IMR-90 (cell line): ENCODE measurements around the gene CEP72. TPM values are rescaled to one million over a fixed set of nuclear protein-coding genes. Genes with fewer than 3 reads are reported as not detected.

Experiments
- ATAC-seq: fragments of 200-7000 bp; cut with Tn5 transposase; 2 replicates; pipeline ENCODE4 v1.9.1; 2020; ENCODE audit warnings: low read depth, mild to moderate bottlenecking, moderate library complexity
- BruUV-seq: library from RNA; stranded (reverse); fragments of 400-500 nt; replicated peaks from 2 replicates; lab custom pipeline; 2021; lab: Mats Ljungman, UMichigan
- CTCF ChIA-PET: fragments of 300-600 bp; formaldehyde crosslinking; extraction: SDS; loops from one replicate; lab custom pipeline; 2021; ENCODE audit warnings: antibody characterized with exemption; lab: Yijun Ruan, JAX
- POLR2A ChIA-PET: fragments of 300-600 bp; sonication (Branson Sonifier 250); formaldehyde crosslinking; loops from one replicate; lab custom pipeline; 2022; ENCODE audit warnings: antibody characterized with exemption; ENCODE audit not compliant: unreplicated experiment; lab: Charles Lee
- DNase-seq: peaks from one replicate; pipeline ENCODE4 v3.0.0; 2013
- H2AFZ ChIP-seq: replicated peaks from 2 replicates; pipeline ENCODE3; 2013; ENCODE audit warnings: low read length, mild to moderate bottlenecking; ENCODE audit not compliant: poor library complexity
- H2AK5ac ChIP-seq: 2 replicates; pipeline ENCODE4 v1.6.1; 2013; ENCODE audit warnings: low read depth, low read length, inconsistent platforms
- H2AK9ac ChIP-seq: replicated peaks from 2 replicates; pipeline ENCODE3; 2013; ENCODE audit warnings: mild to moderate bottlenecking, low read depth, low read length, moderate library complexity; ENCODE audit not compliant: poor library complexity
- H2BK120ac ChIP-seq: 2 replicates; pipeline ENCODE4 v1.6.1; 2013; ENCODE audit warnings: low read depth, low read length, inconsistent platforms
- H2BK15ac ChIP-seq: 3 replicates; pipeline ENCODE4 v1.6.1; 2013; ENCODE audit warnings: low read depth, low read length, inconsistent platforms
- H2BK20ac ChIP-seq: 2 replicates; pipeline ENCODE4 v1.6.1; 2013; ENCODE audit warnings: low read depth, mild to moderate bottlenecking, inconsistent platforms, low read length, moderate library complexity
- H2BK5ac ChIP-seq: 2 replicates; pipeline ENCODE4 v1.6.1; 2013; ENCODE audit warnings: mild to moderate bottlenecking, low read depth, low read length, inconsistent platforms; ENCODE audit not compliant: poor library complexity, severe bottlenecking
- H3K14ac ChIP-seq: replicated peaks from 2 replicates; pipeline ENCODE4 v1.6.1; 2013; ENCODE audit warnings: low read depth, low read length, inconsistent platforms
- H3K18ac ChIP-seq: 2 replicates; pipeline ENCODE4 v1.6.1; 2013; ENCODE audit warnings: low read depth, low read length, control low read depth
- H3K23ac ChIP-seq: 2 replicates; pipeline ENCODE4 v1.6.1; 2013; ENCODE audit warnings: low read depth, low read length, inconsistent platforms
- H3K27ac ChIP-seq: 2 replicates; pipeline ENCODE4 v1.5.1; 2013; ENCODE audit warnings: mild to moderate bottlenecking, control low read depth, low read length; ENCODE audit not compliant: insufficient read depth
- H3K27me3 ChIP-seq: 2 replicates; pipeline ENCODE4 v1.6.1; 2013; ENCODE audit warnings: low read length; ENCODE audit not compliant: control insufficient read depth, insufficient read depth
- H3K36me3 ChIP-seq: 2 replicates; pipeline ENCODE4 v1.6.1; 2013; ENCODE audit warnings: low read length, mixed read lengths; ENCODE audit not compliant: control insufficient read depth, insufficient read depth
- H3K4ac ChIP-seq: 2 replicates; pipeline ENCODE4 v1.6.1; 2013; ENCODE audit warnings: low read depth, low read length, inconsistent platforms
- H3K4me1 ChIP-seq: 2 replicates; pipeline ENCODE4 v1.6.1; 2013; ENCODE audit warnings: low read length, mixed read lengths; ENCODE audit not compliant: control insufficient read depth, insufficient read depth
- H3K4me2 ChIP-seq: 2 replicates; pipeline ENCODE4 v1.6.1; 2013; ENCODE audit warnings: low read depth, mild to moderate bottlenecking, control low read depth, low read length, moderate library complexity
- H3K4me3 ChIP-seq: 2 replicates; pipeline ENCODE4 v1.5.1; 2013; ENCODE audit warnings: low read depth, mild to moderate bottlenecking, control low read depth, low read length, moderate library complexity; ENCODE audit not compliant: insufficient read depth
- H3K56ac ChIP-seq: 2 replicates; pipeline ENCODE4 v1.6.1; 2013; ENCODE audit warnings: low read length, inconsistent platforms; ENCODE audit not compliant: insufficient read depth; ENCODE audit errors: extremely low read depth
- H3K79me1 ChIP-seq, 2 experiments: 2 replicates each; pipeline ENCODE4 v1.6.1; 2013; ENCODE audit warnings: low read length in 2 of 2, inconsistent platforms in 1 of 2, low read depth in 1 of 2
- H3K9ac ChIP-seq: 2 replicates; pipeline ENCODE4 v1.6.1; 2013; ENCODE audit warnings: low read depth, low read length, control low read depth
- H3K9me1 ChIP-seq: 2 replicates; pipeline ENCODE4 v1.6.1; 2013; ENCODE audit warnings: low read length, inconsistent platforms; ENCODE audit not compliant: insufficient read depth
- H3K9me3 ChIP-seq: 2 replicates; pipeline ENCODE4 v1.6.1; 2013; ENCODE audit warnings: low read length; ENCODE audit not compliant: control insufficient read depth, insufficient read depth
- H4K20me1 ChIP-seq: 2 replicates; pipeline ENCODE4 v1.6.1; 2013; ENCODE audit warnings: low read length, inconsistent platforms; ENCODE audit not compliant: insufficient read depth
- H4K5ac ChIP-seq: 2 replicates; pipeline ENCODE4 v1.6.1; 2013; ENCODE audit warnings: mild to moderate bottlenecking, low read depth, low read length, control low read depth
- H4K8ac ChIP-seq, 2 experiments: 2 replicates each; pipeline ENCODE4 v1.6.1; 2013; ENCODE audit warnings: low read depth in 2 of 2, low read length in 2 of 2, control low read depth in 1 of 2, inconsistent platforms in 1 of 2
- H4K91ac ChIP-seq: 2 replicates; pipeline ENCODE4 v1.6.1; 2013; ENCODE audit warnings: low read depth, low read length, inconsistent platforms; ENCODE audit not compliant: insufficient read depth
- FOS ChIP-seq: fragments of 150-350 bp; IDR thresholded peaks from 2 replicates; pipeline ENCODE4 v1.6.1; 2016; ENCODE audit warnings: low read depth, low read length
- NFE2L2 ChIP-seq: fragments of 150-350 bp; IDR thresholded peaks from 2 replicates; pipeline ENCODE4 v1.6.1; 2016; ENCODE audit warnings: low read depth, mild to moderate bottlenecking, low read length
- POLR2A ChIP-seq: IDR thresholded peaks from 2 replicates; pipeline ENCODE4 v1.6.1; 2012; ENCODE audit warnings: mild to moderate bottlenecking, low read depth, low read length
- RFX5 ChIP-seq: IDR thresholded peaks from 2 replicates; pipeline ENCODE4 v1.8.0; 2012; ENCODE audit warnings: low read depth, mild to moderate bottlenecking, low read length, moderate library complexity
- WGBS, 2 experiments: methylation state at CpG; one replicate each; pipeline versions ENCODE4 v1.1.5 to v1.1.7; 2013; ENCODE audit warnings: missing lambda C conversion rate in 2 of 2; ENCODE audit not compliant: insufficient read length in 1 of 2; ENCODE audit errors: extremely low coverage in 2 of 2; 5-methylcytosine and 5-hydroxymethylcytosine counted together
- dilution Hi-C: fragments of 300-500 bp; cut with HindIII; formaldehyde crosslinking; loops from one replicate; pipeline ENCODE4 v1.14.3; 2018; ENCODE audit warnings: low sequenced_read_pairs; ENCODE audit not compliant: unreplicated experiment
- in situ Hi-C: fragments of 300-500 bp; cut with MboI; formaldehyde crosslinking; loops from 3 replicates; pipeline ENCODE4 v1.14.3; 2019; ENCODE audit warnings: low sequenced_read_pairs, inconsistent platforms, mixed read lengths
- intact Hi-C: fragments of 100-400 bp; cut with micrococcal nuclease; formaldehyde crosslinking; loops from 2 replicates; pipeline ENCODE4 v1.10.0; 2022
- polyA plus RNA-seq, 3 experiments: library from polyadenylated mRNA; depleted of rRNA; stranded (reverse); fragments of >200 nt; gene quantifications; 2 replicates each; pipeline ENCODE4 v1.2.3, GENCODE V29; 2012; ENCODE audit warnings: low replicate concordance in 1 of 3
- total RNA-seq: library from RNA; depleted of rRNA; stranded (reverse); fragments of >200 nt; gene quantifications from 2 replicates; pipeline ENCODE4 v1.2.3, GENCODE V29; 2012
- TF ChIP-seq, protein P1 (sequence below): conservative IDR thresholded peaks from 2 replicates; pipeline ENCODE4 v1.5.1; 2012; ENCODE audit warnings: mild to moderate bottlenecking, low read depth, low read length, improper control_type of control experiment

Gene CEP72
- total and polyA plus RNA-seq, 2 of the 4 experiments (the other 2 are of a cell fraction), result 2.9 to 4.3 TPM

DNA sequence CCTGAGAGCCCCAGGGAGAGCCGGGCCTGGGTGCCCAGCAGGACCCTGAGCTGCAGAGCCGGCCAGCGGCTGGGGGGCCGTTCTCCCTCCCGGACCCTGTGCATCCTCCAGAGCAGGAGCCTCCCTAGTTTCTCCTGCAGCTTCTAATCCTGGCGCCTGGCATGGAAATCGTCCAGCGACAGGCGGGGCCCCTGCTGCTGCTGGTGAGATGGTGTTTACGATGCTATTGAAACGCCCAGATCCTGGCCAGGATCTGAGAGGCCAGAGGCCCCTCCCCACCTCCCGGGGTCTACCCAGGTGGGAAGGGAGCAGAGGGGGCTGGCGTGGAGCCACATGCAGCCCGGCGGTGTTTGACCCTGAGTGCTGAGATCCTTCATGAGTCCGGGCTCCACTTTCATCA is 38.2 kb upstream of the CEP72 start:
- no peak overlapping the region for H2AK9ac ChIP-seq
- H3K4me1 ChIP-seq, result no peaks in the 10 kb centered on the region
- no peak for DNase-seq
- H4K8ac ChIP-seq, result no peak overlapping the region
- H3K18ac ChIP-seq, result no peak overlapping the region
- no peak overlapping the region for H2BK5ac ChIP-seq
- H3K79me1 ChIP-seq, result no peaks in the 10 kb centered on the region
- dilution Hi-C loops, result no loop called here
- H3K27me3 ChIP-seq, result peaks cover 40% of the 10 kb centered on the region
- in situ Hi-C loops, result no loop called here
- H3K4me3 ChIP-seq, result no peak overlapping the region
- no peak overlapping the region for H2BK20ac ChIP-seq
- no peaks in the 10 kb centered on the region for H3K36me3 ChIP-seq
- no peak overlapping the region for H2AK5ac ChIP-seq
- no peak overlapping the region for H3K23ac ChIP-seq
- no peak overlapping the region for H3K4ac ChIP-seq
- no peak overlapping the region for H3K14ac ChIP-seq
- no peak overlapping the region for H3K56ac ChIP-seq
- peaks cover 5% of the 10 kb centered on the region for H3K9me3 ChIP-seq
- CTCF ChIA-PET, result no interaction called here
- H2BK15ac ChIP-seq, result no peak overlapping the region
- no peak overlapping the region for H2AFZ ChIP-seq
- no peak overlapping the region for H2BK120ac ChIP-seq
- no peaks in the 10 kb centered on the region for H4K20me1 ChIP-seq
- no peak overlapping the region for H4K5ac ChIP-seq
- 30% methylated on average over 4 of the region's 16 CpGs; no CpG with 5 or more reads in 1 of the 2 experiments for WGBS, 2 experiments
- TF ChIP-seq, protein P1, sequence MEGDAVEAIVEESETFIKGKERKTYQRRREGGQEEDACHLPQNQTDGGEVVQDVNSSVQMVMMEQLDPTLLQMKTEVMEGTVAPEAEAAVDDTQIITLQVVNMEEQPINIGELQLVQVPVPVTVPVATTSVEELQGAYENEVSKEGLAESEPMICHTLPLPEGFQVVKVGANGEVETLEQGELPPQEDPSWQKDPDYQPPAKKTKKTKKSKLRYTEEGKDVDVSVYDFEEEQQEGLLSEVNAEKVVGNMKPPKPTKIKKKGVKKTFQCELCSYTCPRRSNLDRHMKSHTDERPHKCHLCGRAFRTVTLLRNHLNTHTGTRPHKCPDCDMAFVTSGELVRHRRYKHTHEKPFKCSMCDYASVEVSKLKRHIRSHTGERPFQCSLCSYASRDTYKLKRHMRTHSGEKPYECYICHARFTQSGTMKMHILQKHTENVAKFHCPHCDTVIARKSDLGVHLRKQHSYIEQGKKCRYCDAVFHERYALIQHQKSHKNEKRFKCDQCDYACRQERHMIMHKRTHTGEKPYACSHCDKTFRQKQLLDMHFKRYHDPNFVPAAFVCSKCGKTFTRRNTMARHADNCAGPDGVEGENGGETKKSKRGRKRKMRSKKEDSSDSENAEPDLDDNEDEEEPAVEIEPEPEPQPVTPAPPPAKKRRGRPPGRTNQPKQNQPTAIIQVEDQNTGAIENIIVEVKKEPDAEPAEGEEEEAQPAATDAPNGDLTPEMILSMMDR, result no peak
- TF ChIP-seq NFE2L2, result no peak
- no peak for TF ChIP-seq FOS
- TF ChIP-seq RFX5, result no peak
- no peak for TF ChIP-seq POLR2A
- H3K4me2 ChIP-seq, result no peak overlapping the region
- no TSS peak for BruUV-seq
- POLR2A ChIA-PET, result no interaction called here
- no peak for ATAC-seq
- H3K9ac ChIP-seq, result no peak overlapping the region
- H4K91ac ChIP-seq, result no peak overlapping the region
- H3K27ac ChIP-seq, result no peak overlapping the region
- intact Hi-C loops, result no loop called here
- H3K9me1 ChIP-seq, result no peaks in the 10 kb centered on the region
